GM18867 (cell line): ENCODE measurements around the gene B4GALT1.
A peak's percentile ranks its signal among the peaks of the same experiment; 100 is the strongest.

Experiments
- ATAC-seq: cut with Tn5 transposase; IDR thresholded peaks from one replicate; pipeline ENCODE4 v1.9.1; 2021; ENCODE audit warnings: mild to moderate bottlenecking, moderate library complexity; ENCODE audit not compliant: unreplicated experiment

Gene B4GALT1

GRCh38 chr9:33167084-33167971 is at the start of gene B4GALT1:
TSS of gene B4GALT1 (minus strand) at chr9:33167336. CDS start at chr9:33167169, 167 bp downstream.
- peak; percentile 67 for ATAC-seq

GRCh38 chr9:33211695-33212393 is 44.7 kb upstream of the B4GALT1 start:
- ATAC-seq = no peak

- ATAC-seq = no peak
Observed at GRCh38 chr9:33210006-33210715, 43.0 kb upstream of the B4GALT1 start.

- ATAC-seq = no peak
Observed at GRCh38 chr9:33209394-33209793, 42.3 kb upstream of the B4GALT1 start.

GRCh38 chr9:33202552-33203201 is 35.5 kb upstream of the B4GALT1 start:
- ATAC-seq = peak; percentile 100

- peak; percentile 51 for ATAC-seq
Observed at GRCh38 chr9:33202018-33202417, 34.9 kb upstream of the B4GALT1 start.

GRCh38 chr9:33198165-33198564 is 31.0 kb upstream of the B4GALT1 start:
- ATAC-seq = no peak

GRCh38 chr9:33197279-33198152 is 30.4 kb upstream of the B4GALT1 start:
- ATAC-seq = no peak

- no peak for ATAC-seq
Observed at GRCh38 chr9:33196736-33197135, 29.6 kb upstream of the B4GALT1 start.

- ATAC-seq = no peak
Observed at GRCh38 chr9:33193818-33194217, 26.7 kb upstream of the B4GALT1 start.

GRCh38 chr9:33192493-33193255 is 25.5 kb upstream of the B4GALT1 start:
- ATAC-seq = no peak

GRCh38 chr9:33190021-33190705 is 23.0 kb upstream of the B4GALT1 start:
- no peak for ATAC-seq

- ATAC-seq = no peak
Observed at GRCh38 chr9:33189331-33189791, 22.2 kb upstream of the B4GALT1 start.

- ATAC-seq = no peak
Observed at GRCh38 chr9:33188711-33189110, 21.6 kb upstream of the B4GALT1 start.

GRCh38 chr9:33187519-33188218 is 20.5 kb upstream of the B4GALT1 start:
- no peak for ATAC-seq

GRCh38 chr9:33186457-33187168 is 19.5 kb upstream of the B4GALT1 start:
- ATAC-seq = no peak

- ATAC-seq = no peak
Observed at GRCh38 chr9:33185858-33186257, 18.7 kb upstream of the B4GALT1 start.
